Activated gamma-delta T cell treated with Interleukin-2 at 50 U/mL for 16 hours (primary cell): ENCODE data around the gene C5orf15.
"Not testable (repeated sequence)": the region's sequence is repeated elsewhere in the genome, so short reads cannot be mapped to it uniquely, and the experiment has no call there.

ENCODE experiments used
- DNase-seq: peaks from one replicate; pipeline ENCODE4 v3.0.0-alpha.2; 2020

The C5orf15 gene

DNA sequence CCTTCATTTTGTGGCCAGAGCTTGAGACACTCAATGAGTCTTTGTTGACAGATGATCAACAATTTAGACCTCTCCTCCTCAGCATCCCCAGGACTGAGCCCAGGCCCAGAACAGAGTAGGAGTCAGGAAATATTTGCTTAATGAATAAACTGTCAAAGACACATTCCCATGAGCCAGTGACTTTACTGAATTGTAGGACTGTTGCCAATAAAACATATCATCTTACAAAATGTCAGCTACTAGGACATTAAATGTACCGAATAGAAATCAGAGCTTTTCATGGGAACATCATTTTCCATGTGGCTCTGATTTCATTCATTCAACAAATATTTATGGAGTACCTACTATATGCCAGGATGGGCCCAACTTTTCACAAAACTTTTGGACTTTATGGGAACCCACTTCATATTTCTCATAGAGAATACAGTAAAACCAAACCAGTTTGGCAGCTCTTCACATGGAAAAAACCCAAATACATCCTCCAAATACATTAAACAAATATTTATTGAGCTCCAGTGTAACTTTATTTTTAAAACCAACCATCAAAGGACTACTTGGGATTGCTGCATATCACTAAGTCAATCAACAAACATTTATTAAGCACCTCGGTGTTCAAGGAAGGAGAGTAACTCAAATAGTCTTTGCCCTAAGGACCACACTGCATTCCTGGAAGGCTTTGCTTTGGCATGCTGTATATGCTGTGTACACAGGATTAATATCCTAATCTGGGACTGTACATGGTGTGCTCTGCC, 24.9 kb upstream of the C5orf15 start:
- no peak for DNase-seq

DNA sequence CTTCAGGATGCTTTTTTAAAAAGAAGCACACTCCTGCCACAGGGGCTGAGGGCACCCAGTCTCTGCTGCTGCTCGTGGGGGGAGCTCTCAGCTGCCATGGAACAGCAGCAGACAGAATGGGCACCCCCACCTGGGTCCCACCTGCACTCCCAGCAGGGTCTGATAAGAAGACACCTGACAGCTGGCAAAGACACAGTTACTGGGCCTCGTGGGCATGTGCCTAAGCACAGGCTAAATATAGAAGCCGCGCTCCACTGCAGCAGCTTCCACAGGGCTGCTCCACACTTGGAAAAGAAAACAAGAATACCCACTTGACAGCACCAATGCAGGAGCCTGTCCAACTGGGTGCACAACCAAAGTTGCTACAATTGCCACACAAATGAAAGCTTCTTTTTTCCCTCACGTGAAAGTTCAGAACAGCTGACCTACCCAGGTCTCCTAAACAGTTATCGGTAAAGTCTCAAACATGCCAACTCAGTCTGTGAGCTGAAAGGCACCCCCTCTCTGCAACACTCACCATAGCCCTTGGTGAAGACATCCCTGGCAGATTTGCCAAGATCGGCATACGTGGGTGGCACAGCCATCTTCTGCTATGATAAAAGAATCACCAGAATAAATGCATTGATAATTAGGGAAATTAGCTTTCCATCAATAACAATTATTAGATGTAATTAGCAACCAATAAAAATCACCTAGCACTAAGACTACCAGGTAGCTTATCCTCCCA, 24.2 kb upstream of the C5orf15 start:
- no peak for DNase-seq

DNA sequence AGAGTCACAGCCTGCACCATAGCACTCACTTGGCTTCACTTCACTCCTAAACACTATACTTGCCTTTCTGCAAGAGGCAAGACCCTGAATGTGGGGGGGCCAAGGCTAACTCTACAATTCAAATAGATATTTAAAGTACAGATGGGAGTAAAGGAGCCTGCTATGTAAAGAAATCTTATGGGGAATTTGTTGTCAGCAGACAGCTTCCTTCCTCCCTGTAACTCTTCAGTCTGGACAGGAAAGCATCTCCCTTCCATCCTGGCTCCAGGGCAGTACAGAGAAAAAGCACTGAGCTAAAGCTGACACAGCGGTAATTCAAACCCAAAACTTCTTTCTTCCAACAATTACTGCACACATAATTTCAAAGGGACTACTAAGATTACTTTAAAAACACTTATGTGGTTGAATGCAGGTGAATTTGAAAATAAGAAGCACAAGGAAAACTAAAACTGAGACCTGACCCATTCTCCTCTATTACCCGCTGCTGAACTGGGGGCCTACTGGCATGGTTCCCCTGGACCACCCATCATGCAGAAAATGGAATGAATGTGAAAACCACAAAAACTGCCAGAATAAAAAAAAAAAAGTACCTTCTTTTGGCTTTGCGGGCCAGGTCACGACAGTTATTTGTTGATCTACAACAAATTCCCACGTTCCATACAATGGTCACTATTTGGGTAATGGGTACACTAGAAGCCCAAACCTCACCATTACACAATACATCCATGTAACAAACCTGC, 22.9 kb upstream of the C5orf15 start:
- DNase-seq, result no peak

DNA sequence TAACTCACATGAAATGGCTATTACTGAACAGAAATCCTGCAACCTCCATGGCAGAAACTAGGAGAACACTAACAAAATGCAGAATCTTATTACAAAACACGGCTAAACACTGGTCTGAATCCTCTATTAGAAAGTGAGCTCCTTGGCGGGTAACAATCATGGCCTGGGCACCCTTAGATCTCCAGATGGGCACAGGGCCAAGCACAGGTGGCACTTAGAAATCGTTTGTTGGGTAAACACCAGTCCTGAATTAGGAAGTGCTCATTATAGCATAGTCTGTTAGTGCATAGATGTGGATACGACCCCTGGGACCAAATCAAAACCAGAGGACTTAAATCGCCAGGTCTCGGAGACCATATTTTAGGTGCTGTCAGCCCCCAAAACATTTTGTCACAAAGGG, 22.0 kb upstream of the C5orf15 start:
- DNase-seq, result no peak

DNA sequence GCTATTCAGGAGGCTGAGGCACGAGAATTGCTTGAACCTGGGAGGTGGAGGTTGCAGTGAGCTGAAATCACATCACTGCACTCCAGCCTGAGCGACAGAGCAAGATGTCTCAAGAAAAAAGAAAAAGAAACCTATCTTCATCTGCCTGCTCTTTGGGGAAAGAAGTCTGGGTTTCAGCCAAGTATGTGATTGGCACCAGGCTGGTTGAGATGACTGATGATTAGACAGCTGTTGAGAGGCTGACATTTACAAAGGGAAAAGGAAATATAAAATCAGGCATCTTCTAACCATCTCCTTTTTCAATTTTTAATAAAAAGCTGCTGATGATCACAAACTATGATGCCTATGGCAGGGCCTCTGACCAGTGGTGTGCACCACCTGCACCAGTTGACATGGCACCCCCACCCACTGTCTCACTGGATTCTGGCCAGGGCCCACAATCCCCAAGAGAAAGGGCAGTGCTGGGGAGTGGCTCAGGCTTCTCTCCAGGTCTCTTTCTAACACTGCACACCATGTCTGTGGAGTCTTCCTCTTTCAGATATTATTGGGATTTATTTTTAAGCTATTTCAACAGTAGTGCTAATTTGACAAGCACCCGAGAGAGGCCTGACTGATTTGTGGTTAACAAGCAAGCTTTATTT, 17.2 kb upstream of the C5orf15 start:
- DNase-seq, result no peak

DNA sequence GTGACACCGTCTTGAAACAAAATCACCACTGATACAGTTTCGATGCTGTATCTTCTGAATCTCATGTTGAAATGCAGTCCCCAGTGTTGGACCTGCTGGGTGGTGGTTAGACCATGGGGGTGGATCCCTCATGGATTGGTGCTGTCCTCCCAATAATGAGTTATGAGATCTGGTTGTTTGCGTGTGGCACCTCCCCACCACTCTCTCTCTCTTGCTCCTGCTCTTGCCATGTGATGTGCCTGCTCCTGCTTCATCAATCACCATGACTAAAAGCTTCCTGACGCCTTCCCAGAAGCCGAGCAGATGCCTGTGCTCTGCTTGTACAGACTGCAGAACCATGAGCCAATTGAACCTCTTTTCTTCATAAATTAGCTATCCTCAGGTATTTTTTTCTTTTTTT, 15.2 kb upstream of the C5orf15 start:
- DNase-seq, result no peak

DNA sequence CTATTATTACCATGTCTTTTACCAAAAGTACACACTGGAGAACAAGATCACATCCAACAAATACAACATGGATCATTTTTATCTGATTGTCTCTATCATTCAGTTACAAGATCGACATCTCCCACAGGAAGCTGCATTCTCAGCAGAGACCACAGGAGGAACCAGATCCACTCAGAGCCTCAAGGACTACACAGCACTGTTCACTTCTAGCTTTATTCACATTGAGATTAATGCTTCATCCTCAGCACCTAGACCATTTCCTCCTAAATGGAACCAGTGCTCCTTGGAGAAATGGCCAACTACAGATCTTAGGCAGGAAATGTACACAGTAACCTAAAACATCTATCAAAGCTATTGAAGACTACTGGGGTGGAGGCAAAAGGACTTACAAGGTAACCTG, 13.3 kb upstream of the C5orf15 start:
- DNase-seq, result no peak

DNA sequence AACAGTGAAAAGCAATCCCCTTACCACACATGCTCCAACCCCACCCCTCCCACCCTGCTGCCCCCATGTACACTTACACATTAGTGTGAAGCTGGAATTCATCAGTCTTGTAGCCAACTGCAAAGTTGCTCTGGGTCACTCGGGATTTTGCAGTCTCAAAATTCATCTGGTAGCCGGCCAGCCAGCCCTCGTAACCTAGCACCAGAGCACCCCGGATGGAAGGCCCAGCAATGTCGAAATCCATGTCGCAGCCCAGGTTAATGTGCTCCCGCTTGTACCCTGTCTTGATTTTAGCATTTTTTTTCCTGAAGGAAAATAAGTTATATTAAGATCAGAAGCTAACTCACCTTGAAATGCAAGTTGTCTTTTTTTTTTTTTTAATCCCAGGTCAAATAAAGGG, 12.2 kb upstream of the C5orf15 start:
- no peak for DNase-seq

DNA sequence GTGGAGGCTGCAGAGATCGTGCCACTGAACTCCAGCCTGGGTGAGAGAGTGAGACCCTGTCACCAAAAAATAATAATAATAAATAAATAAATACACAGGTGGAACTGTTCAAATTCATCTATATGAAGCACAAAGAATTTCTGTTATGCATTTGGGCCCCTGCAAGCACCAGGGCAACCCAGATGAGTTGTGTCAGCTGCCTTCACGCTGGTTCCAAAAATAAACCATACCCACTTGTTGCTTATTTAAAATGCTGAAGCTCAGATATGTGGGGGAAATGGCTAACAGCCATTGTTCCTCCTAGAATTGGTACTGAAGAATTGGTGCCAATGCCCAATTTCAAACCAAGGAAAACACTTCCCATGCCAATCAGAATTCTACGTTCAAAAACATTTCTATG, 10.5 kb upstream of the C5orf15 start:
- DNase-seq, result no peak

DNA sequence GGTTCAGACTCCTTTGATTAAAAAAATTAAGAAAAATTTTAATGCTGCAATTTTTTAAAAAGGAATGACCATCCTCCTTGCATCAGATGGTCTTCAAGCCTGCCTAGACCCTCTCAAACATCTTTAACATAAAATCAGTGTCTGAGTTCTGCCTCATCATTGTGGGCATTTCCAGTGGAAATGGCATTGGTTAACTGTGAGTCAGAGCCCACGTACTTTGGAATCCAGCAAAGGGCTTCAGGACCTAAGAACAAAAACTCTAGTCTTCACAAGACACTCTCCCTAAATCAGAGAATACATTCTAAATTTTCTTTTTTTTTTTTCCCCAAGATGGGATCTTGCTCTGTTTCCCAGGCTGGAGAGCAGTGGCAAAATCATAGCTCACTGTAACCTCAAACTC, 9.4 kb upstream of the C5orf15 start:
- no peak for DNase-seq

DNA sequence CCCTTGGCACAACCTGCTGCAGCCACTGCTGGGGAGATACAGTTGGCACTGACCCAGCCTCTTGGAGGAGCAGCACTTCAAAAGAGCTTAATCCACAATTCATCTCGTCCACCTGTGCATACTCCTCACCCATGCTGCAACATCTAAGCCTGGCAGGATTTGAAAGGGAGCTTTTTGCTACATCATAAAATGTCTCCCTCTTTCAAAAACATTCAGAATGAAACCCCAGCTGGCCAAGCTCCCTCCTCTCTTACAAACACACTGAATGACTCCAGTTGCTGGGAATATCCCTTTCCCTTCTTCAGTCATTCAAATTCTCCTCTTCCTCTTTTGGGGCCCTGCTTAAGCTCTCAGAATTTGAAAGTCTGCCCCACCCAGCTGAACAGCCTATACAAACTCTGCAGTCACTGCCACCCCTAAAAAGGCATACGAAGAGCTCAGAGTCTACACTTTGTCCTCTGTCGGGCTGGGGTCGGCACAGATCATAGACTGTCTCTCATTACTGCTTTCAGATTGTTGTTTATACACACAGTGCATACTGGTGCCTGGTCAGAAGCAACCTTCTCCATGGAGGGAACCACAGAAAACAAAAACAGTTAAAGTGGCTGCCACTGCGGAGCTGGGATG, 8.8 kb upstream of the C5orf15 start:
- DNase-seq, result no peak

DNA sequence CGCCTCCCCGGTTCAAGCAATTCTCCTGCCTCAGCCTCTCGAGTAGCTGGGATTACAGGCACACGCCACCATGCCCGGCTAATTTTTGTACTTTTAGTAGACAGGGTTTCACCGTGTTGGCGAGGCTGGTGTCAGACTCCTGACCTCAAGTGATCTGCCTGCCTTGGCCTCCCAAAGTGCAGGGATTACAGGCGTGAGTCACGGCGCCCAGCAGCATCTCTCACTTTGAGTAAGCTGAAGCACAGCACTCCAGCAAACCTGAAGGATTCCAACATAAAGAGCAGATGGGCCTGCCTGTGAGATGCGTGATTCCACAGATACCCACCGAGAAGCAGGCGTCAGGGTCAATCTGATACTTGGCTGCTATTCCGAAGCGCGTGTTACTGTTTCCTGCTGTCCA, 7.1 kb upstream of the C5orf15 start:
- DNase-seq, result not testable (repeated sequence)

DNA sequence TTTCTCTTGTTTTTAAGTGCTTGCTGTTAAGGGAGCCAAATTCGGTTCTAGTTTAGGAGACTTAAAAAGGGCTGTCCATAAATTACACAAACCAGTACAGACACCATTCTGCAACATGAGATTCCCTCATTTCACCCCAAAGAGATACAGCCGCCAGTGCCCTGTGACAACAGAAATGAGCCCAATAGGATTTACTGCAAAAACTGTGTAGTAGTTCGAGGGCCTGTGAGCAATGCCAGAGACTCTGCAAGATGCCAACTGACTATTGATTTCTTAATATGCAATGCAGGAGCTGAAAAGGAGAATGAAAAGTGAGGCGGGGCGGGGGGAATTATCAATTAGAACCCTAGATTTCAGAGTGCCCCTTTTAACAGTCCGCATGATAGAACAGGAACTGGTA, 5.7 kb upstream of the C5orf15 start:
- no peak for DNase-seq

DNA sequence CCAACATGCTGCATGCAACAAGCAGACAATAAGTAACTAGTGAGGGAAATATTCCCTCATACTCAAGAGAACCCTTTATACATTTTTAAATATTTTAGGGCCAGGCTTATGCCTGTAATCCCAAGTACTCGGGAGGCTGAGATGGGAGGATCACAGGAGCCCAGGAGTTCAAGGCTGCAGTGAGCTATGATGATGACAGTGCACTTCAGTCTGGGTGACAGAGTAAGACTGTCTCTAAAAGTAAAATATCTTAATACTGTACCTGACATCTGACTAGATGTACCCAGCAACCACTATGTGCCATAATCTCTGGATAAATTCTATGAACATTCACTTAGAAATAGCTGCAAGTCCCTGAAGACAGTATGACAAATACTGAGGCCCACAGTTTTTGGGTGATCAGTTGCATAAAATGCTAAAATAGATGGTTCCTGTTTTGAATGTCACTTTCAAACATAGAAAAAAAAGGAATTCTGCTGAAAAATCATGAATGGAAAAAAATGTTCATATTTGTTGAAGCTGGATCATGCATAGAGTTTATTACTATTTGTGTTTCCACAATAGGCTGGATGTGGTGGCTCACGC, 2.0 kb upstream of the C5orf15 start:
- no peak for DNase-seq

DNA sequence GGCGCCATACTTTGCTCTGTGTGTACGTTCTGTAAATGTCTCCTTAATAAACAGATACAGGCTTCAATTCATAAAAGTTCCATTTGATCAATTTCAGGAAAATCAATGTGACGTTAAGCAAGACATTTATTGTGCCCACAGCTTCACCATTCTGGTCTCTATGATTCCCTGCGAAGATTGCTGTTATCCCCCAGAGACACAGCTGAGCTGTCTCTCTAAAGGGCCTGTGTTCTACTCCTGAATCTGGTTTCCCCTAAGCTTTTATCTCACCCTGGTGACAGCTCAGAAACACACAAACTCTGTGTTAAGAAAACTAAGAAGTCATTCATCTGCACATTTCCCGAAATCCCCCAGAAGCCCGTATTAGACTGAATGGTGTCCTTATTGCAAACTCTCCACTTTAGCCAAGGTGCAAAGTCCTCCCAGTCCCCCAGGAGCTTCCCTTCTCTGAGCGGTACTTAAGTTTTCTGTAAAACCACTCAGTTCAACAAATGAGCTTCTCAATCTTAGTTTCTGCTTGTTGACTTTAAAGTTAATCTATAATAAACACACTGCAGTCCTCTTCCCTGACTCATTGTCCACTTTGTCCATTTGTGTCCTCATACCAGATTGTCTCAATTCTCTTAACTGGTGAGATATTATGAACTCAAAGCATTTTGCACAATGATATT, 1.4 kb upstream of the C5orf15 start:
- DNase-seq, result no peak

DNA sequence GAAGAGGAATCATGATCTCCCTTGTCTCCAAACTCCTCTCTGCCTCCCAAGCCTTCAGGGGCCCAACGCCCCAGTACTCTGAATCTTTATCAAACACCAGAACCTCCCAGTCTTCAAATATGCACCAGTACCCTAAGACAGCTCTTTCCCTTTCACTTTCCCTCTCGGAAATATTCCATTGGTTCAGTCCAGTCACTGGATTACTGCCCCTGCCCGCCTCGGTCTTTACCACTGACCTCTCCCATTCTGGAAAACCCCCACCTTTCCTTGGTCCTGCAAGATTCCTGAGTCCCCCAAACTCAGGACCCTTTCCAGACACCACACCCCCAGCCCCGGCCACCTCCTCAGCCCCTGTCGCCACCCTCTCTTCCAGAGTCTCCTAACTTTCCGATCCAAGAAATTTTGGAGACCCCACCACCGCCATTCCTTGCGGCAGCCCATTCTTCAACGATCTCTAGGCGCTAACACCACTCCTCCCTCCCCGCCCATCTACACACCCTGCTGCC, 674 bp downstream of the C5orf15 start:
- DNase-seq, result no peak

DNA sequence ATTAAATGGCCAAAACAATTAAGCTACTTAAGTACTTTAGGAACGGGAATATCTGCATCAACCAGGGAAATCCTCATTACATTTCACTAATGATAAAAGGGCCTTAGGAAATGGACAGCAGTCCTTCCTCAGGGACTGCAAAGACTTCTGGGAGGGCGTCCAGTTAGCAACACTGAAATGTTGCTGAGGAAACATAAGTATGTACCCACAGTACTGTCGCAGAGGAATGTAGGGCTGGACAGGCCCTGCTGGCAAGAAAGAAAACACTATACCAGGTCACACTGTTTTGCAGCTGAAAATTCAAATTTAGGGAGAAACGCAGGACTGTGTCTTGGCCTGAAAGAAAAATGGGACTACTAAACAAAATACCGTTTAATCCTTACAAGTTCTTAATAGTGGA, 1.3 kb downstream of the C5orf15 start:
- DNase-seq, result no peak

DNA sequence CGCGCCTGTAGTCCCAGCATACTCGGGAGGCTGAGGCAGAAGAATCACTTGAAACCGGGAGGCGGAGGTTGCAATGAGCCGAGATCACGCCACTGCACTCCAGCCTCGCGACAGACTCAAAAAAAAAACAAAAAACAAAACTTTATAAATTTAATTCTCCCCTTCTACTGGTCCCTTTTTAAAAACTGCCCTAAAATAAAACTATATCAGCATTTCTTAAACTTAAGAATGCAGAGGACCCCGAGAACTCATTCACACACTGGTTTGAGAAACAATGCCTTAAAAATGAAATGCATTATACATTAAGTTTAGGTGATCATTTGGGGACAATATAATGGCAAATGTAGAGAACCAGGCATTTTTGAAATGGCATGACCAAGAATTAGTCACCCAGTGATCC, 2.3 kb downstream of the C5orf15 start:
- DNase-seq, result no peak

DNA sequence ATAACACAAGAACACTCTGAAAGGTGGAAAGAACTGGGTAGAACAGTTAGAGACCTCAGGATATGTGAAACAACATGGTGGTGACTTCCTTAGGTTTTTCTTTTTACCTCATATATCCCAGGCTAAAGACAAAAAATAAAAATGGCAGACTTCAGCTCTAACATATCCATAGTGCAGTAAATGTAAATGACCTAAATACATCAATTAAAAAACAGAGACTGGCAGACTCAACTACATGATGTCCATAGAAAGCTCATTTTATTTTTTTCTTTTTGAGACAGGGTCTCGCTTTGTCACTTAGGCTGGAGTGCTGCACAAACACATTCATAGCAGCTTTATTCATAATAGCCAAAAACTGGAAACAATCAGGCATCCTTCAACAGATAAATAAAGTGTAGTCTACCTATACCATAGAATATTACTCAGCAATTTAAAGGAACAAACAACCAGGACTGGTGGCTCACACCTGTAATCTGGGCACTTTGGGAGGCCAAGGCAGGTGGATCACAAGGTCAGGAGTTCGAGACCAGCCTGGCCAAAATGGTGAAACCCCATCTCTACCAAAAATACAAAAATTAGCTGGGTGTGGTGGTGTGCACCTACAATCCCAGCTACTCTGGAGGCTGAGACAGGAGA, 4.8 kb downstream of the C5orf15 start:
- DNase-seq, result no peak

DNA sequence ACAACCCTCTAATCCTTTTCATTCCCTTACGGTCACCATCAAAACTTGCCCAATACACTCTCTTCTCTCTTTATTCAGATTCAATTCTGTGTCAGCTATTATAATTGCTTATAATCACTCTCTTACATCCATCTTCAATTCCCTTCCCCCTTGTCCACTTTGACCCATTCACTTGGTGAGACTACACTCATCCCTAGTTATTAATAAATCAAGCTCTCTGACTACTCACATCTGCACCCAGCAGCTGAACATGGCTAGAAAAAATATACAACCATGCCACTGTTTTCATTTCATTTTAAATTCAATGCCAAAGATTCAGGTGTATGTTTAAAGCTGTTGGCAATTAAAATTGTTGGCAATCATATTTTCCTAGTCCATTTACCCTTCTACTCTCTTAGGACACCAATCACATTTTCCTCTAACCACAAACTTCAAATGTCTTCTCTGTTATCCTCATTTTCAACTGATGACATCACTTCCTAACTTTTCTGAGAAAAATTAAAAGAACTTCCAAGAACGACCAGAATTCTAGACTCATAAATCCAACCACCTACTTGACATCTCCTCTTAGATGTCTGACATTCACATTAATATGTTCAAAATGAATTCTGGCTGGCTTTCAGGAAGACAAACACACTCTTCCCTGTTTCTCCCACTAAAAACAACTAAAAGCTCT, 5.5 kb downstream of the C5orf15 start:
- DNase-seq, result no peak

DNA sequence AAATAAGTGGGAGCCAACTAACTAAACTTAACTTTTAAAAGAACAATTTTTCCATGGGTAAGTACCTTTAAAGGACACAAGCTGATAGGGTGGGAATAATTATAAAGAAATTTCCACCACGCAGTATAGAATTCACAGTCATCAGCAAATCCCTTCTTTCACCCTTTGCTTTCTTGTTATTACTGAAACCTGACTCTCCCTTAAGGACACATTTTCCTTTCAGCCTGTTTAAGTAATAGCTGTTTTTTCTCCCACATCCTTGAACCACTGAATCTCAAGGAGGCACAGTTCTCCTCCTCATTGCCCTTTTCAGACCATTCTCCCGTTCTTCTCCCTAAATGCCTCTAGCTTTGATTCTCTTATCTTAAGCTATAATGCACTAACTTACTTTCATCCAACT, 6.3 kb downstream of the C5orf15 start:
- DNase-seq, result no peak
